ENCODE measurements around the gene USP28. TPM values are rescaled to one million over a fixed set of nuclear protein-coding genes. Genes with fewer than 3 reads are reported as not detected.
"Not testable (repeated sequence)": the region's sequence is repeated elsewhere in the genome, so short reads cannot be mapped to it uniquely, and the experiment has no call there.

The USP28 gene
- polyA plus RNA-seq, 1 donor: 59.7 TPM

DNA sequence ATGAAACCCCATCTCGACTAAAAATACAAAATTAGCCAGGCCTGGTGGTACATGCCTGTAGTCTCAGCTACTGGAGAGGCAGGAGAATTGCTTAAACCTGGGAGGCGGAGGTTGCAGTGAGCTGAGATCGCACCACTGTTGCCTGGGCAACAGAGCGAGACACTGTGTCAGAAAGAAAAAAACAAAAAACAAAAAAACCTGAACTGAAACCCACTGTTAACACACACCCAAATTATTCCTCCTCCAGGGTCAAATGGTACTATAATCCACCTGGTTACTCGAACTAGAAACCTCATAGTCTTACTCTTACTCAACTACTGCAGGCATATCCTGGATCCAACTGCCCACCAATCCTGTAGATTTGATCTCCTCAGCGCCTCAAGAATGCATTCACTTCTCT lies 35.5 kb downstream of the USP28 start:
- DNase-seq: no peak

DNA sequence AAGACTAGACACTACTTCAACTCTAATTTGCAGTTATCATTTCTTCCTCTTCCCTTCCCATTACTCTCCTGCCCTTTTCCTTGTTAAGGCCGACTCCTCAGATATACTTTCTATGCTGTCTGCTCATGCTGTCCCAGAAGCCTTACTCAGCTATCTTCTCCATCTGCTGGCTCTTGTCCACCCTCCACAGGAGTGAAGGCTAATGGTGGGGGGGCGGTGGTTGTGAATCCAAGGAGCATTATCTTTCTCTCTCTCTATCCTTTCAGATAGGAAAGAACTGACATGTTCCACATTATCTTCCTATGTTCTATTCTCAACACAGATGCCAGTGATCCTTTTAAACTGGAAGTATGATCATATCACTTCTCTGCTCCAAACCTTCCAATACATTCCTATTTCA lies 37.4 kb downstream of the USP28 start:
- no peak for DNase-seq

DNA sequence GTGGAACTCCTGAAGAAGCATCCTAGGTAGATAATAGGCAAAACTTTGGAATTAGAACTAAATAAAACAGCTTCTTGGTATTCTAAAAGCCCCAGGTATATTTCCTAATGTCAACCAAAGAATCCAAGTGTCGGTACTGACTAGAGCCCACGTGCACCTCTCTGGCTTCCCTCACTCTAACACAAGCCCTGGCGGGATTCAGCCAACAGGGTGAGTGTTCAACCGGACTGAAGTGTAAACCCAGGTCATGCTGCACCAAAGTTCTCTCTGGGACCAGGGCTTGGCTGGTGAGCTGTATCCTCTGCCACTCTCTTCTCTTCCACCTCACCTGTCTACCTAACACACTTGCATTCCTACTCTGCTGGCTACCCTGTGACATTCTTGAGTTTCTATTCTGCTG lies 40.1 kb downstream of the USP28 start:
- no peak for DNase-seq

DNA sequence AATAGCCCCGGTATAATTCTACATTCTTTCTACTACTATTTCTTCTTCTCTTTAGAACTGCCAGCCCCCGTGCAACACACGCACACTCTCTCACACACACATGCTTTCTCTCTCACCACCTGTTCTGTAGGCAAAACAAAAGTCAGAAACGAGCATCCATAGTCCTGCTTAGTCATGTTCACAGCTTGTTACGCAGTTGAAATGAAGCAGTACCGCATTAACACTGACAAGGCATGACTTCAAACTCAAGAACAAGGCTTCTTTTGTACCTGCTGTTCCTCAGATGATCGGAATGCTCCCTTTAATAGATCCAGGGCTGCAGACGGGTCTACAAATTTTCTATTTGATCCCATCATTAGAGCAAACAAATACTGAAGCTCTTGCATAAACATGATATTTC lies 42.2 kb downstream of the USP28 start:
- DNase-seq: no peak

DNA sequence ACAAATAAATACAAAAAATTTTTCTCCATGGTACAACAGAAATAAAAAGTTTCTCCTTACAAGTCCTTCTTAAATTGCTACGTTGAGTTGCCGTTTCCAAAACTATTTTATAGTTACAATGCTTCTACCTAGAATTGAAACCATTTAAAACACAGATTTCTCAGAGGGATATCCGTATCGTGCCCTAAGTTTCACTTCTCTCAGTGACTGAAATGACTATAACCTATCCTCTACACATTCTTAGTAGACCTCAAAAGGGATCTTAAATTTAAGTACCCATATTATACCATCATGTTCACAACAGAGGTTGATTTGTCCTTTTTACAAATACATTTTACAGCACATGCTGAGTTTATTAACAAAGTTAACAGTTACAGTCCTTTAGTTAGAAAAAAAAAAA lies 44.1 kb downstream of the USP28 start:
- no peak for DNase-seq

DNA sequence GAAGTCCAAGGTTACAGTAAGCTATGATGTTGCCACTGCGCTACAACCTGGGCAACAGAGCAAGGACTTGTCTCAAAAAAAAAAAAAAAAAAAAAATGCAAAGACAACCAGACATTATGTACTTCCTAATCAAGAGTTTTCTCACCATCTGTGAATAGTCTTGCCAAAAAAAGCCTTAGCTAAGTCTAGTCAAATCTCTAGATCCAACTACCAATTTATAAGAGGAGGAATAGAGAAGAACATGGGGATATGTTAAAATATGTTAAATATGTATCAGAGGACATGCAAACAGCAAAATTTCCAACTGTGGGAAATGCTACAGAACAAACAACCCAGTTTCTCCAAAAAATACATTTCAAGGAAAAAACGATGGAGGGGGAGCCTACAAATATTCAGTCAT lies 45.6 kb downstream of the USP28 start:
- no peak for DNase-seq

DNA sequence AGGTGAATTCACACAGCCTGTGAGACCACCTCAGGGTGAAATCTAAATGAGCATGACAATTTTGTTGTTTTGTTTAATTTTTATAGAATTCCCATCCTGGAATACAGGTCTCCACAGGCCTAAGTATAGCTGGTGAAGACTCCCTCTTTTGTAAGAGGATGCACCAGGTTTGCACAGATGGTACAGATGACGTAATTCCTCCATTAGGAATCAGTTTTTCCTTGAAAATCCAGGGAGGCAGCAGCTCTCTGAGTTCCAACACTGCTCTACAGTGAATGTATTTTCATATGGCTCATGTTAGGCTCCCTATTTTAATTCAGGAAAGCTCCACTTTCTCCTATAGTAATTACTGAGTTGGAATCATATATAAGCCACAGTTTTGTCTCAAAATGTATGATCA lies 47.2 kb downstream of the USP28 start:
- DNase-seq: no peak

DNA sequence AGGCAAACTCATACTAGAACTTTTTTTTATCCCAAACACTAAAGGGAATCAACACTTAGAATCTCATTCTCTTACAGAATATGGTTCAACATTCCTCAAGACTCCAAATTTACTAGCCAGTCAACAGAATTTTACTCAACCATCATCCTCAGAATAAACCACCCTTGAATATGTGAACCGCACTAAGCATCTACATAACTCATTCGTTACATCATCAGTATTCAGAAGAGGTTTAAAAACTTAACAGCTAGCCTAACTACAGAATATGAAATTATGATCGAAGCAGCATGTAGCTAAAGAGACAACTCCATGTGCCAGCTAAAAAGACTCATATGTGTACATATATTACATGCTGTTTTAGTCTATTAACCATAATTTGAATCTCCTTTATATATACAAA lies 47.9 kb downstream of the USP28 start:
- DNase-seq: no peak

DNA sequence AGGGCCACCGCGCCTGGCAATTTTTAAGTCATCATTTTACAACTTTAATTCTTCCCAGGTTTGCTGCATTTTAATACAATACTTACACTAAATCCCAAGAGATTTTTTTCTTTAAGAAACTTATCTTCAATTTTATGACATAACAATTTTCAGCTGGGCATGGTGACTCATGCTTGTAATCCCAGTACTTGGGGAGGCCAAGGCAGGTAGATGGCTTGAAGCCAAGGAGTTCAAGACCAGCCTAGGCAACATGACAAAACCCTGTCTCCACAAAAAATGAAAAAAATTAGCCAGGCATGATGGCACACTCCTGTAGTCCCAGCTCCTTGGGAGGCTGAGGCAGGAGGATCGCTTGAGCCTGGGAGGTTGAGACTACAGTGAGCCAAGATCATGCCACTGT lies 56.9 kb downstream of the USP28 start:
- DNase-seq: no peak

DNA sequence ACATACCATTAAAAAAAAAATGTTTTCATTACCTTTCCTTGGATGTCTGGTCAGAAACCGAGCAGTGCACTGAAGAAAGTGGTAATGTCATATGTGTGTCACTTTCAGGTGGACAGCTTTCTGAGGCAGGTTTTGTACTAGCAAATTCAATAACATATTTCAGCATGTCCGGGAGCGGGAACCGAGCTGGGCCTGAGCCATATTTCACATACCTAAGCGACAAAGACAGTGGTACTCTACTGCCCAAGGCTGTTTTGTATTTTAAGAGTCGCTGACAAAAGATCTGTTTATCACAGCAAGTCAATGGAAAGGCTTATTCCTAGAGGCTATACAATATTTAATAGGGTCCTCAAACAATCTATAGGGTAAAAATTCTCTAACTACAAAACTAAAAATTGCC lies 57.7 kb downstream of the USP28 start:
- no peak for DNase-seq

DNA sequence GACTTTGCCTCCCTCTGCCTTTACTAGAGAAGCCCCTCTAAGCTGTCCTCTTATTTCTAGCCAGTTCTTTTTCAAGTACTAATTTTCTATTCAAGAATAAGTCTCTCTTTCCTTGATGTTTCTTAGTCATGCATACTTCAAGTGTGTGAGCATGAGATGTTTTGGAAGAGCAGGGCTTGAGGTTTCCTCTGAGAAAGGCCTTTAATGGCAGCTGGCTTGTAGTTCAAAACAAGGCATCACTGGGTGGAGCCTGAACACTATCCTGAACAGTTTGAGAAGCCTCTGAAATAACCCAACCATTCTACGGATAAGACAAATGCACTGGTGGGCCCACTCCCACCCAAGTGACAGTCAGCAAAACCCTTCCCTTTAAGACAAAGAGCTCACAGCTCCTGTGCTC lies 58.2 kb downstream of the USP28 start:
- no peak for DNase-seq

DNA sequence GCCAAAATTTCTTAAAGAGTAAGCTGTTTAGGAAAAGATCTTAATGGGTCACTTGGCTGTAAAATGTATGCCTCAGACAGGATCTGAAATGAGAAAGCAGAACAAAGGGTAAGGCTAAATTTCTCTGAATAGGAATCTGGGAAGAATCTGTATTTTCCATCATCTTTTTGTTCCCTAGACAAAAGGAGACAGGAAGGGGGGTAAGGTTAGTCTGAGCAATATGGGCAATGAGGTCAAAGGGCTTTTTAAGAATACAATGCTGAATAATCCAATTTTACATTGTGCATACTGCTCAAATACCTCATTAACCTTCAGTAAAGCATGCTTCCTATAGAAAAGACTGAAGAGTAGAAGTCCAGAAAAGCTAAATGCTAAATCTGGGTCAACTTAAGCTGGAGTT lies 61.2 kb downstream of the USP28 start:
- no peak for DNase-seq

DNA sequence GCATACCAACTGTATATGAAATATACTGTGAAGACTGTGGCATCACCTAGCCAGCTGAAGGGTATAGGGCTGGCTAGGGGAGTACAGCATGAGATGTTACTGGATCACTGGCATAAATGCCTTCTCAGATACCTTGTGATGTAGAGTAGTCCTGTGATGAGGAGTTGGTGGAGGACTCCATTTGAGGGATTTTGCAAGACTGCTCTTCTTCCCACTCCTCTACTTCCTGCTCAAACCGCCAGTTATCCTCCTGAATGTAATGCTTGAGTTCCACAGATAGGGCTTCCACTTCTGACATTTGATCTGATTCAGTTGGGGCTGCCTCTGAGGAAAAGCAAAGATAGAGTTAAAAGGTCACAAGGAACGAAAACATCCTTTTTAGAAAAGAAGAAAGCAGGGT lies 66.4 kb downstream of the USP28 start:
- DNase-seq: no peak

DNA sequence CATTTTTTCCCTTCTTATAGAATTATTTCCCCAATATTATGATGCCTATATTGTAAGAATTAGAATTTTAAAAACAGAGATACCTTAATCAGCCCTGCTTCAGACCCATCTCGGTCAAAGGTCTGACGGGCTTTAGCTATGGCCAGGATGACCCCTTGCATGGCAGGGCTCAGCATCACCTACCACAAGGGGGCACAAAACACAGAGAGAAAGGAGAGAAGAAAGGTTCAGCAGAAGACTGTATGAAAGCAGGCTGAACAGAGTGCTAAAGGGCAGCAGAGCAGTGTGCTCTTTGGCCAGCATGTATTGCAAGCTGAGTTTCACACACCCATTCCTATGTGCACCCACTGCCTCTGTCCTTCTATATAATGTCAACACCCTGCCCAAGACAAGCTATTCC lies 69.0 kb downstream of the USP28 start:
- DNase-seq: no peak

DNA sequence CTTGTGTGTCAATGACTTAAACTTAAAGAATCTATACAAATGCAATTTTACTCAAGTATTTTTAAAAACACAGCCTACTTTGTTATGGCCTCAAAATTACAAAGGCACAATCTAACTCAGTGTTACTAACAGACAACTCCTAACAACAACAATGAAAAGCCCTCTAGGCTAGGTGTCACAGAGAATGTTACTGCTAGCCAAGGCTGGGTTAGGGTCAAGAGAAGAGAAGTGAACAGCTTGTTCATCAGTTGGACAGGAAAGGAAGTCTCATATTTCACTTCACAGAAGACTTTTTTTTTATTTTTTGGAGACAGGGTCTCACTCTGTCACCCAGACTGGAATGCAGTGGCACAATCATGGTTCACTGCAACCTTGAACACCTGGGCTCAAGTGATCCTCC lies 69.7 kb downstream of the USP28 start:
- no peak for DNase-seq

DNA sequence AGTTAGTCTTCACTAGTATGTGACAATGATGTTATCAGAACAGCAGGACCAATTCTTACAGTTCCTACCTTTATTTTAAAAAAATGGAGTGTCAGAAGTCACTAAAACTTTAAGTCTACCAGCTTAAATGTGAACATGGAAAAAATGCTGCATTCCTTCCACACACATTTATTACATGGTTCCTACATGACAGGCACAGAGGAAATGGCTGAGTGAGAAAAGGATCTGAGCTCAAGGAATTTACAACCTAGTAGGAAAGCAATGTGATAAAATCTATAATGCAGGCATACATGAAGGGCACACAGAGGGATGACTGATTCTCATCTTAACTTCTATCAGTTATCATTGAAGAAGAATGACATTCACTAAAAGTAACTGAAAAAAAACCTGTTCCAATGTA lies 72.8 kb downstream of the USP28 start:
- DNase-seq: no peak

DNA sequence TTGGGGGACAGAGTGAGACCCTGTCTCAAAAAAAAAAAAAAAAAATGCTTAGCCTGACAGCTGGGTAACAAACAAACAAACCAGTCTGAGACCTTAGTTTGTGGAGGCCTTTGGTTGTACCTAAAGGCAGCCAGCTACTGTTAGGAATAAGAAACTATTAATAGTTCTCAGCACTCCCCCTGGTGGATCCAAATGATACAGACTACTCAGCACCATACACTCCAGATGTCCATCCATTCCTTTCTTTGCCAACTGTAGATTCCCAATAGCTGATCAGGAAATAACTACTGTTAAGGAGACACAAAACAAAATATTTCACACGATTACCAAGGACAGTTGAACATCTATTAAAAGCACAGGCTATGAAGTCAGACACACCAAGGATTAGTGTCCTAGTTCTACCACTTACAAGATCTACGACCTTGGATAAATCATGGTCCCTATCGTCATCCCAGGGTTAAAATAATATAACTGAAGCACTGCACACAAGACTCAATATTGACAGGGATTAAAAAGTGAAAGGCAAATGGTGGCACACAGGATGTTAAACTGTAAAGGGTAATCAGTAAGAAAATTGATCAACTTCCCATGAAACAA lies 78.6 kb downstream of the USP28 start:
- peak; percentile 7 for DNase-seq

DNA sequence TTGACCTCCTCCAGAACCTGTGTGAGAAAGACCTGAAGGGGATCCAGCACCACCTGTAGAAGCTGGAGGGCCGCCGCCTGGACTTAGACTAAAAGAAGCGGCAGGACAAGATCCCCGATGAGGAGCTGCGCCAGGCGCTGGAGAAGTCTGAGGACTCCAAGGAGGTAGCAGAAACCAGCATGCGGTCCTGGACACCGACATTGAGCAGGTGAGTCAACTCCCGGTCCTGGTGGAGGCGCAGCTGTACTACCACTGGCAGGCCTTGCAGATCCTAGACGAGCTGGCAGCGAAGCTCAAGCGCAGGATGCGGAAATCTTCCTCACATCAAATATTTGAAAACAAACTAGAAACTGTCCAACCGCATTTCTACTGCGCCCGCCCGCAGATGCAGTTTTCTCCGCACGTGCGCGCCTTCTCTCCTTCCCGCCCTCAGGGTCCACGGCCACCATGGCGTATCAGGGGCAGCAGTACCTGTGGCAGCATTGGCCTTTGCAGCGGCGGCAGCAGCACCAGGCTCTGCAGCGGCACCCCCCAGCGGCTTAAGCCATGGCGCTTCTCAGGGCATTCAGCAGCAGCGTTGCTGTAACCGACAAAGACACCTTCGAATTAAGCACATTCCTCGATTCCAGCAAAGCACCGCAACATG lies 85.6 kb downstream of the USP28 start:
- DNase-seq: no peak

DNA sequence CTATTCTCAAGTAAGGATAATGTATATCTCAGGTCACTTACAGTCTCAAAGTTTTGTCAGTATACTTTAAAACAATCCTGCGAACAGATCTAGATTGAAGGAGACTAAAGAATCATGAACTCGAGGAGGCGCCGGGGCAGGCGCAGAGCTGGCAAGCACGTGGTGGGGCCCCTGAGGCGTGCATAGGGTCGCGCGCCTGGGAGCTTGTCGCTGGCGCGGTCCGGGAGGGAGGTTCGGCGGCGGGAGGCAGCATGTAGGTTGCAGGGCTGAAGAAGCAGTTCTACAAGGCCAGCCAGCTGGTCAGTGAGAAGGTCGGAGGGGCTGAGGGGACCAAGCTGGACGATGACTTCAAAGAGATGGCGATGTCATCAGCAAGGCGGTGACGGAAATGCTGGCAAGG lies 86.4 kb downstream of the USP28 start:
- DNase-seq: not testable (repeated sequence)

DNA sequence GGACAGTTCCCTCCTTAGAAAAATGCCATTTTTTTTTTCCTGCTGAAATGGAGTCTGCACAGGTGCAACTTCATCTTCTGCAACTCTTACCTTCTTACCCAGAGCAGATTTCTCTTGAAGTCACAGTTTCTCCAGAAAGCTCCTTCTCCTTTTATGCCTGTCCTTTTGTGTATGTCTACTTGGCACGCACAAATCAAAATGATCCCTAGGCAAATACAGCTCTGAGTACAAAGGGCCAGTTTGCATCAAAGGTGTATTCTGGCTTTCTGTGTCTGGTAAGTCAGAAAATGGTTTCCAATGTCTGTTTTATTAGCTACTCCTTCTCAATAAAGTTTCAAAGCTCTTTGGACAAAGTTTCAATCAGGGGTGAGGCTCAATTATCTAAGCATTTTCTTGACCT lies 93.2 kb downstream of the USP28 start:
- DNase-seq: no peak

DNA sequence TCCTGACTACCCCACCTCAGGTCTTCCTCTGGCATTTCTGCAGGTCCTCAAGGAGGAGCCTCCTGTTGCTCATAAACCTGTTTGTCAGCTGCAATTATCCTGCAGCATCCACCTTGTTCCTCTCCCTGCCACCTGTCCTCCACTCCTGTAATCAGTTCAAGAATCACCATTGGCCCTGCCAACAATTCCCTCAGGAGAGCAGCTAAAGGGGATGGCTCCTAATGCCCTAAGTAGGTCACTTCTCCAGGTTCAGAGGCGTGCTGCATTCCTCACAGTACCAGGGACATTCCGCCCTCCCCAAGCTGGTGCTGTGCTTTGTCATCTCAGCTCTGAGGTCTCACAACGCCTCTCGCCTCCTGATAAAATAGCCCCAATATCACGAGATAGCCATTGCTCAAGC lies 93.7 kb downstream of the USP28 start:
- no peak for DNase-seq

DNA sequence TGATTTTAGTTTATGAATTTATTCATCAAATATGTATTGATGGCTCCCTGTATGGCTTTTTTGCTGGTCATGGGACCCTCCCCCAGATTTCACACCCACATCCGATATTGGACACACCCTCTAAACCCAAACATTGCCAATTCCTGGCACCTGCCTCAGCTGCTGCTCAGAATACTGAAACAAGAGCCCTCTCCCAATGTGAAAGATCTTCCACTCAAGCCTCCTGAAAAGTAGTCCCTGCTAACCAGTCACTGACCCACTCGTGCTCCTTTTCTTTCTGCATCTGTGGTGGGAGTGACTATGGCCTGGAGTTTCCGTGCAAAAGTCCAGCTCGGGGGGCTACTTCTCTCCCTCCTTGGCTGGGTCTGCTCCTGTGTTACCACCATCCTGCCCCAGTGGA lies 95.9 kb downstream of the USP28 start, which contains the start of gene CLDN25:
Gene CLDN25, plus strand, starts transcription at position 301 of the 400 bp plus-strand sequence. Its CDS starts 0 bp downstream, at position 301.
- no peak for DNase-seq

DNA sequence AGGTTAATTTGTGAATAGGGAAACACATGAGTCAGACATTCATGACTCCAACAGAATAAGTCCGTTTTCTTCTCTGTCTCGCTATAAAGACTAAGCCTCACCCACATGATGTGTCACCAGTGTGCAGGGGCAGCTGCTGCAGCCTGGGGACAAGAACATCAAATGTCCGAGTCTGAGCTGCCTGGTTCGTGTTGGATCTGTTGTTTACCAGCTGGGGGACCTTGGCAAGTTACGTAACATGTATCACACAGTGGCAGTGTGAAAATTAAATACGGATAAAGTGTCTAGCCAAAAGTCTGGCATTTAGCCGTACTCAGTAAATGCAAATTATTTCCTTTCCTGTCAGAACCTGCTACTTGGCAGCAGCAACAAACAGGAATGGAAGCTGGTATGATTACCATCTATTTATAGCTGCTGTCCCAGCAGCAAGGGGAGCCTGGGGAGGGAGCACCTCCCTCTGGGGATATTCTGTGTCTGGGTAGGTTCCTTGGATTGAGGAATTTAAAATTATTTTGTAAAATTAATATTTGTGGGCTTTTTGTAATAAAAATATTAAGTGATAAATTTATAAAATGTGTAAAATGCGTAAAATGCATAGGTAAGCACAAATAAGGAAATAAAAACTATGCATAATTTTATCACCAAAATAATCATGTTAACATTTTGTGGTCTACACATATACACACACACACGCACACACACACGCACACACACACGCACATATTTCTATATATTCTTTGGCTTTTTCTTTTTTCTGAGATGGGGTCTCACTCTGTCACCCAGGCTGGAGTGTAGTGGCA lies 97.1 kb downstream of the USP28 start:
- DNase-seq: peak; percentile 1

DNA sequence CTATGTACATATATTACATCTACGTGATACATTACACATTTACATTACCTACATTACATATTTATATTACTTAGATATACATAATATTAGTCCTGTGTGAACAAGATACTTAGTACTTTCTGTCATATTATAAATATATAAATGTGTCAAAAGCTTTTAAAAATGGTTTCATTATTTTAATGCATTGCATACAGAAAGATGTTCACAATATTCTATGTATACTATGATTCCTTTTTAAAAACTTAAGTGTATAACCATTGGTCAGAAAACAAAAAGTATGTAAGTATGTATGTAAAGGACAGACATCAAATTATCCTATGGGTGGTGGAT lies 101.2 kb downstream of the USP28 start:
- no peak for DNase-seq

Data from left kidney (tissue), 2 donors.